GM12878 (cell line): ENCODE results near the gene PPP6R2. TPM values are rescaled to one million over a fixed set of nuclear protein-coding genes. Genes with fewer than 3 reads are reported as not detected.

Source experiments
- ATAC-seq: fragments of 200-7000 bp; cut with Tn5 transposase; 3 replicates; pipeline ENCODE4 v1.9.1; 2020; ENCODE audit warnings: mild to moderate bottlenecking, moderate library complexity
- BruUV-seq: library from RNA; stranded (reverse); fragments of 400-500 nt; replicated peaks from 2 replicates; lab custom pipeline; 2021; lab: Mats Ljungman, UMichigan
- CTCF ChIA-PET: fragments of 300-600 bp; sonication (Branson Sonifier 250); formaldehyde crosslinking; extraction: SDS; loops from one replicate; lab custom pipeline; 2021; ENCODE audit warnings: inconsistent platforms; lab: Yijun Ruan, JAX
- POLR2A ChIA-PET: fragments of 350-600 bp; formaldehyde crosslinking; extraction: SDS; loops from one replicate; lab custom pipeline; 2021; ENCODE audit warnings: inconsistent platforms; lab: Charles Lee
- RAD21 ChIA-PET: fragments of 300-600 bp; sonication (Branson Sonifier 250); formaldehyde crosslinking; loops from one replicate; lab custom pipeline; 2023; ENCODE audit warnings: antibody characterized with exemption; ENCODE audit not compliant: unreplicated experiment; lab: Charles Lee
- SMC1A ChIA-PET: fragments of 300-600 bp; sonication (Branson Sonifier 250); formaldehyde crosslinking; loops from one replicate; lab custom pipeline; 2023; ENCODE audit not compliant: unreplicated experiment, uncharacterized antibody; lab: Charles Lee
- DNase-seq: peaks from one replicate; pipeline ENCODE4 v3.0.0-alpha.2; 2011; ENCODE audit warnings: low read depth, low spot score
- FAIRE-seq: peaks from 3 replicates; lab custom pipeline; 2011; peaks lifted over from hg19 to GRCh38; lab: Jason Lieb, UNC
- H2AFZ ChIP-seq: 2 replicates; pipeline ENCODE4 v1.6.0; 2011; ENCODE audit warnings: low read depth, low read length, control low read depth; ENCODE audit not compliant: control insufficient read depth
- H3K27ac ChIP-seq: 2 replicates; pipeline ENCODE4 v1.5.1; 2011; ENCODE audit warnings: control low read depth; ENCODE audit not compliant: control insufficient read depth, insufficient read depth
- H3K27me3 ChIP-seq, 2 experiments: replicated peaks in 1 of 2; 2 replicates each; pipeline versions ENCODE4 v1.6.0 to v1.6.1; 2011; ENCODE audit warnings: low read length in 1 of 2; ENCODE audit not compliant: control insufficient read depth in 2 of 2, insufficient read depth in 2 of 2
- H3K36me3 ChIP-seq, 2 experiments: 2 replicates each; pipeline ENCODE4 v1.5.1; 2011; ENCODE audit warnings: low read length in 1 of 2; ENCODE audit not compliant: control insufficient read depth in 2 of 2, insufficient read depth in 2 of 2
- H3K4me1 ChIP-seq: 2 replicates; pipeline ENCODE4 v1.6.1; 2011; ENCODE audit warnings: mild to moderate bottlenecking, low read length, moderate library complexity, mixed read lengths; ENCODE audit not compliant: control insufficient read depth, insufficient read depth
- H3K4me2 ChIP-seq: 2 replicates; pipeline ENCODE4 v1.6.0; 2011; ENCODE audit warnings: control low read depth; ENCODE audit not compliant: control insufficient read depth, insufficient read depth
- H3K4me3 ChIP-seq: fragments of 200-600 bp; sonication (generic); 2 replicates; pipeline ENCODE4 v1.5.1; 2016
- H3K79me2 ChIP-seq: 2 replicates; pipeline ENCODE4 v1.6.0; 2011; ENCODE audit warnings: low read length; ENCODE audit not compliant: control insufficient read depth, insufficient read depth
- H3K9ac ChIP-seq: 2 replicates; pipeline ENCODE4 v1.8.0; 2011; ENCODE audit warnings: low read length, control low read depth, mixed read lengths; ENCODE audit not compliant: control insufficient read depth, insufficient read depth
- H3K9me3 ChIP-seq: replicated peaks from 3 replicates; pipeline ENCODE4 v1.5.1; 2011; ENCODE audit warnings: mild to moderate bottlenecking, low read length; ENCODE audit not compliant: control insufficient read depth, insufficient read depth
- H4K20me1 ChIP-seq: 2 replicates; pipeline ENCODE4 v1.6.0; 2011; ENCODE audit not compliant: control insufficient read depth, insufficient read depth
- GATAD2B ChIP-seq: fragments of 450-650 bp; conservative IDR thresholded peaks from 2 replicates; pipeline ENCODE4 v1.6.1; 2017; ENCODE audit warnings: low read depth, mild to moderate bottlenecking, moderate library complexity
- MEF2B ChIP-seq: fragments of 450-650 bp; IDR thresholded peaks from 2 replicates; pipeline ENCODE4 v1.6.1; 2018; ENCODE audit warnings: mild to moderate bottlenecking, moderate library complexity; ENCODE audit not compliant: partially characterized antibody, poor library complexity, severe bottlenecking
- POLR2A ChIP-seq: IDR thresholded peaks from 2 replicates; pipeline ENCODE4 v1.6.1; 2011; ENCODE audit warnings: low read depth, mild to moderate bottlenecking, low read length
- SIN3A ChIP-seq: IDR thresholded peaks from 2 replicates; pipeline ENCODE4 v1.6.1; 2012; ENCODE audit warnings: low read depth, low read length, improper control_type of control experiment
- SPI1 ChIP-seq: IDR thresholded peaks from 2 replicates; pipeline ENCODE4 v1.6.1; 2011; ENCODE audit warnings: low read depth, mild to moderate bottlenecking, low read length, moderate library complexity, borderline replicate concordance; ENCODE audit not compliant: insufficient read depth
- WGBS: methylation state at CpG from one replicate; pipeline ENCODE4 v1.1.6; 2016; ENCODE audit warnings: low lambda C conversion rate; ENCODE audit not compliant: insufficient replicate concordance, insufficient coverage; ENCODE audit errors: missing lambda C conversion rate; 5-methylcytosine and 5-hydroxymethylcytosine counted together
- in situ Hi-C: fragments of 300-500 bp; cut with MboI; formaldehyde crosslinking; loops from 9 replicates; pipeline ENCODE4 v1.14.3; 2018; ENCODE audit warnings: mixed read lengths
- intact Hi-C: fragments of 100-400 bp; cut with micrococcal nuclease; formaldehyde crosslinking; loops from one replicate; pipeline ENCODE4 v1.14.2; 2022; ENCODE audit not compliant: unreplicated experiment
- polyA plus RNA-seq, 11 experiments: library from polyadenylated mRNA; depleted of rRNA in 4 of 11; unstranded in 6 of 11; stranded (reverse) in 5 of 11; fragments of >200 nt; fragmentation: Nextera tagmentation in 4 of 11; fragmentation: Illumina TruSeq in 1 of 11; extraction: Ambion mirVana in 4 of 11; extraction: Trizol in 1 of 11; gene quantifications; 1 replicate in 1 of 11; 2 replicates in 10 of 11; pipeline versions ENCODE4 v1.2.1 to v1.2.3, GENCODE V29; 2011 to 2016; ENCODE audit warnings: inconsistent platforms in 2 of 11, missing spikeins in 2 of 11, low read depth in 1 of 11
- total RNA-seq, 4 experiments: library from RNA; depleted of rRNA in 3 of 4; stranded (reverse); fragments of >200 nt in 3 of 4; fragmentation: Illumina TruSeq in 1 of 4; extraction: Trizol in 1 of 4; gene quantifications; 2 replicates each; pipeline versions ENCODE4 v1.2.1 to v1.2.3, GENCODE V29; 2013 to 2021

PPP6R2 gene
- total and polyA plus RNA-seq, 10 of the 15 experiments (the other 5 are each of a cell fraction or from before 2014, with no cell fraction given), result 0.29 to 52.6 (median 25.4) TPM

- FAIRE-seq (no peak), DNase-seq (no peak), ATAC-seq (peak; percentile 33)
- WGBS, result 31% methylated on average over 18 of the region's 42 CpGs
- TF ChIP-seq SPI1 (peak; percentile 80; the same call in 1 of the 2 replicates), GATAD2B (peak; percentile 48; the same call in 1 of the 2 replicates), MEF2B (peak; percentile 38), SIN3A (no peak), POLR2A (peak; percentile 32; the same call in 1 of the 2 replicates)
- ChIA-PET SMC1A (interaction anchor here (2.9 kb wide), 1 partner anchor 11 kb away, joined by 21 read pairs; no protein-coding TSS in a partner anchor), POLR2A (interaction anchor here (0.9 to 3.7 kb wide), 4 partner anchors 8 to 33 kb away, joined by 3 to 22 read pairs (median 3); partner anchors contain the start of gene DENND6B), RAD21 (interaction anchor here (1.4 to 2.8 kb wide), 3 partner anchors 9 to 17 kb away, joined by 4 to 10 read pairs (median 5); no protein-coding TSS in a partner anchor), CTCF (interaction anchor here (0.6 to 2.5 kb wide), 7 partner anchors 9 to 176 kb away, joined by 3 to 12 read pairs (median 4); no protein-coding TSS in a partner anchor)
- H3K4me1 ChIP-seq, result peaks cover 27% of the 10 kb centered on the region
- peak overlapping the region; percentile 70; the same call in 1 of the 2 replicates for H3K27ac ChIP-seq
- H2AFZ ChIP-seq, result no peak overlapping the region
- BruUV-seq, result no TSS peak
- peak overlapping the region; percentile 40 for H3K4me2 ChIP-seq
- no peaks in the 10 kb centered on the region; the same call in none of the 2 replicates for H4K20me1 ChIP-seq
- H3K79me2 ChIP-seq, result peaks cover 58% of the 10 kb centered on the region
- peaks cover 10 to 29% of the 10 kb centered on the region in 2 experiments; a peak in 3 of 4 replicates for H3K36me3 ChIP-seq
- H3K9me3 ChIP-seq, result no peaks in the 10 kb centered on the region
- peak overlapping the region; percentile 34; the same call in 1 of the 2 replicates for H3K9ac ChIP-seq
- intact Hi-C loops, result no loop called here
- peak overlapping the region; percentile 19; the same call in 1 of the 2 replicates for H3K4me3 ChIP-seq
- H3K27me3 ChIP-seq, result no peaks in the 10 kb centered on the region
- in situ Hi-C loops, result no loop called here
Observed at GRCh38 chr22:50293441-50294318, 49.4 kb upstream of the PPP6R2 start.
